HG03135 (cell line): ENCODE data around the gene DPAGT1.
"Not testable (repeated sequence)": the region's sequence is repeated elsewhere in the genome, so short reads cannot be mapped to it uniquely, and the experiment has no call there.

Experiments used
- ATAC-seq: cut with Tn5 transposase; IDR thresholded peaks from one replicate; pipeline ENCODE4 v1.9.1; 2021; ENCODE audit warnings: mild to moderate bottlenecking, moderate library complexity; ENCODE audit not compliant: unreplicated experiment

The DPAGT1 gene

DNA sequence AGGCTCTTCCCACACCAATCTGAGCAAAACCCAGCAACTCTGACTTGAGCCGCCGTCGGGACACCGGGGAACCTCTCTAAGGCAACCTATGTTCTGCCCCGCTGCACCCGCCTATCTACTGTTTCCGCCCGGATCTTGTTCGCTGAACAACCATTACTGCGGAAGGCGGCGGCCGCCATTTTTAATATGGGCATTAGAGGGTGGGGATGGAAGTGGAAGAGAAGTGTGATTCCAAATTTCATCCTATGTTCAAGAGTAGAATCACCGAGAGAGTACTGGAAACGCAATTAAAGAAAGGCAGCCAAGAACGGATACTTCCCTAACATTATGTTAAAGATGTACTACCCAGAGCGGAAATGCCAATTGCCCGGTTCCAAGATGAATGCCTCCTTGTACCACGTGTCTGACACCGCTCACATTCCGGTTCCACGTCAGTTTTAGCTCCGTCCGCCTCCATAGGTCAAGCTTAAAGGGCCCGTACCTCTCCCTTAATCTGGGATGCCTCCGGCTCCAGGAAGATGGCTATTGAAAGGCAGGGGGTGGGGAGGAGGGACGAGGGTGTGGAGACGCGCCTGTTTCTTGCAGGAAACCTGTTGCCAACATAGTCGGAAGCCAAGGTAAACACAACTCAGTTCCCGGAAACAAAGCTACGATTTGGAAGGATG is at the start of gene DPAGT1:
Gene DPAGT1 (minus strand): TSS at position 95 of the 665 bp plus-strand sequence. CDS start 198 bp downstream, outside the sequence.
- peak; percentile 73 for ATAC-seq

DNA sequence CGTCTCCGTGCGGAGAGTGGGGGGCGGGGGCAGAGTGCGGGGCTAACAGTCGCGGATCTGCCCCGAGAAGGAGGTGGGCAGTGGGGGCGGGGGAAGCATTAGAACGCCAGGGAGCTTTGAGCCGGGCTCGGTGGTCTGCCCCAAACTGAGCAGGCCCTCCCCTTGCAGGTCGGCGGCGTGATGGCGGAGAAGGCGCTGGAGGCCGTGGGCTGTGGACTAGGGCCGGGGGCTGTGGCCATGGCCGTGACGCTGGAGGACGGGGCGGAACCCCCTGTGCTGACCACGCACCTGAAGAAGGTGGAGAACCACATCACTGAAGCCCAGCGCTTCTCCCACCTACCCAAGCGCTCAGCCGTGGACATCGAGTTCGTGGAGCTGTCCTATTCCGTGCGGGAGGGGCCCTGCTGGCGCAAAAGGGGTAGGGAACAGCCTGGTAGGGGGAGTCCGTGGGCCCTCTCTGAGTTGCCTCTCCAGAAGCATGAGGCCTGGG is 48.2 kb upstream of the DPAGT1 start:
- ATAC-seq: no peak

GRCh38 chr11:119149018-119149785 is 47.5 kb upstream of the DPAGT1 start, which contains the start of gene ABCG4:
Gene ABCG4, plus strand, starts transcription at chr11:119149052. Its CDS starts 914 bp downstream, at chr11:119149966.
- ATAC-seq: no peak

GRCh38 chr11:119148720-119149017 is 47.0 kb upstream of the DPAGT1 start:
- no peak for ATAC-seq

DNA sequence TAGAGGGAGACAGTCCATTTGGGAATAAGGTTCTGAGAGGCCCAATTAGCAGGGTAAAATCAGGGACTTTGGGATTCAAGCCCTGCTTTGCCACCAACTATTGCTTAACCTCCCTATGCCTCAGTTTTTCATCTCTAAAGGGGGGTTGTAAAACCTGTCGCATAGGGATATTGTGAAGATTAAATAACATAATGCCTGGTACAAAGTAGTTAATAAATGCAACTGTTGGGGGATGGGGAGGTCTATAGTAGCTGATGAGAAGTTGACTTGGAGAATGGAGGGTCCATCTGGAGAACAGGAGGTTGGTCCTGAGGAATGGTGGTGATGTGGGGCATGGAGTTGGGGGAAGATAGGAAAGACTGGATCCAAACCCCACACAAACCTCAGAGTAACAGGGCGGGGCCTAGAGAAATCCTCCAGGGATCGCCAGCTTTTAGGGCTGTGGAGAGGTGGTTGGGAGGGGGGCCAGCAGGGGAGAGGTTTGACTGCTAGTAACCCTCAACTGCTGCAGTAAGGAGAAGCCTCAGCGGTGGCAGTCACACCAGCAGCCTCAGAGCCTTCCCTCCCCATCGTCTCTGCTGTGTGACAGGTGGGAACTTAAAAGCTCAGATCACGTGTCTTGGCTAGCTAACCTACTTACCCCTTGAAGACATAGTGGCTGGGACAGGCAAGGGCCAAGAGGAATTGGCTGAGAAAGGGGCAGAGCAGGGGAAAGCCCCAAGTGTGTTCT is 46.1 kb upstream of the DPAGT1 start:
- ATAC-seq: no peak

DNA sequence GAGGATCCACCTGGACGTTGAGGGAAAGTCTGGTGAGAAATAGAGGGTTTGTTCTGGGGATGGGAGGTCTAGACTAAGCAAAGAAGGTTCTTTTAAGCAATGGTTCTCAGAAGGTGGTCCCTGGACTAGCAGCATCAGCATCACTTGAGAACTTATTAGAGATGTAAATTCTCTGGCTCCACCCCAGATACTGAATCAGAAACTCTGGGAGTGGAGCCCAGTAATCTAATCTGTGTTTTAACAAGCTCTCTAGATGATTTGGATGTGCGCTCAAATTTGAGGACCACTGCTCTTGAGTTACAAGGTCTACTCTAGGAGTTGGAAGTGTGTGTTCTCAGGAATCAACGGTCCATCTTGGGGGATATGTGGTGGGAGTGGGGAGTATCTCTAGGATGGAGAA is 43.9 kb upstream of the DPAGT1 start:
- no peak for ATAC-seq

DNA sequence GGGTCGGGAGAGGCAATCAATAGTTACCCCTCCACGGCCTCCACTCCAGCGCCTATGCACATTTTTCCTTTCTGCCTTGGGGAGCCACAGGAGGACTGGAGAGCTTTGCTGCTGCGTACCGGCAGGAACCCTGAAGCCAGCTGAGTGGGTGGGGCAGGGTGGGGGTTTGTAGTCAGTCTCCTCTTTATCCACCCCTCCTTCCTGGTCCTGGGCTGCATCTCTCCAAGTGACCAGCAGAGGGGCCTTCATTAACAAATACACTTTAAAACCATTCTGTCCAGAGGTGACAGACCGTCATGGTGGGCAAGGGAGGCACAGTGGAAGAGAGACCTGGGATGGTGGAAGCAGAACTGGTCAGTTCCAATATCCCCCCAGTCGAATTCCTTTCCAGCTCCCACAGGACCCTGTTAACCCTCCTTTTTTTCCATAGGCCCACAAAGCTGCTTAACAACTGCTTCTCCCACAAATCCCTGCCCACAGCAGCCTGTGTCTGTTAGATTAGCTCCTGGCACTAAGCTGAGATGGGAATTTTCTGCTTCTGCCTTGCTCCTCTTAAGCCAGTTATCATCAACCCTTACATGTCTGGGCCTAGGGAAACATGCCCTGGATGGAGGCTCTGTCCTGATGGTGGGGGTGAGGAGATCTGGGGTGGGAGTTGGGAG is 43.3 kb upstream of the DPAGT1 start:
- no peak for ATAC-seq

GRCh38 chr11:119139276-119139675 is 37.6 kb upstream of the DPAGT1 start:
- not testable (repeated sequence) for ATAC-seq

DNA sequence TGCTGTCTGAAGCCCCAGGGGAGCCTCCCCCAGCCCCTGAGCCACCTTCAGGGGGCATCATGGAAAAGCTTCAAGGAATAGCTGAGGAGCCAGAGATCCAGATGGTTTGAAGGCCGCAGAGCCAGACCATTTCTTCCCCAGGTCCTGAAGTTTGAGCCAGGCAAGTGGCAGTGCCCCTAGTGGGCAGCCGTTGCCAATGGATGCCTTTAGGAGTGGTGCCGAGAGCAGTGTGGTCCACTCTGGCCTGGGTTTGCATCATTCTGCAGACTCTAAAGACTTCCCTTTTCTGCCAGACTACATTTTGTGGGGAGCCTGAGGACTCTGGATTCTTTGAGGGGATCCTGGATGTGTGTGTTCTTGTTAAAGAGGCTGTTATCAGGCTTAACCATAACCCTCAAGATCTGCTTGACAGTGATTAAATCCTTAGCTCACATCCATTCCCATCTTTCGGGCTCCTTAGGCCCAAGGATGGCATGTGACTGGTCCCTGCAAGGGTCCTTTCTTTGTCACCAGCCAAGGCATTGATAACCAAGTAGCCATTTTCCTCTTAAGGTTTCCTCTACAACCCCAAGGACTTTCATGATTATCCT is 32.8 kb upstream of the DPAGT1 start:
- no peak for ATAC-seq

GRCh38 chr11:119130662-119131061 is 29.0 kb upstream of the DPAGT1 start:
- ATAC-seq: no peak

GRCh38 chr11:119126675-119127268 is 25.1 kb upstream of the DPAGT1 start:
- no peak for ATAC-seq

- ATAC-seq: no peak
Observed at GRCh38 chr11:119125821-119126220, 24.2 kb upstream of the DPAGT1 start.

- ATAC-seq: peak; percentile 24
Observed at GRCh38 chr11:119121811-119122124, 20.1 kb upstream of the DPAGT1 start.

DNA sequence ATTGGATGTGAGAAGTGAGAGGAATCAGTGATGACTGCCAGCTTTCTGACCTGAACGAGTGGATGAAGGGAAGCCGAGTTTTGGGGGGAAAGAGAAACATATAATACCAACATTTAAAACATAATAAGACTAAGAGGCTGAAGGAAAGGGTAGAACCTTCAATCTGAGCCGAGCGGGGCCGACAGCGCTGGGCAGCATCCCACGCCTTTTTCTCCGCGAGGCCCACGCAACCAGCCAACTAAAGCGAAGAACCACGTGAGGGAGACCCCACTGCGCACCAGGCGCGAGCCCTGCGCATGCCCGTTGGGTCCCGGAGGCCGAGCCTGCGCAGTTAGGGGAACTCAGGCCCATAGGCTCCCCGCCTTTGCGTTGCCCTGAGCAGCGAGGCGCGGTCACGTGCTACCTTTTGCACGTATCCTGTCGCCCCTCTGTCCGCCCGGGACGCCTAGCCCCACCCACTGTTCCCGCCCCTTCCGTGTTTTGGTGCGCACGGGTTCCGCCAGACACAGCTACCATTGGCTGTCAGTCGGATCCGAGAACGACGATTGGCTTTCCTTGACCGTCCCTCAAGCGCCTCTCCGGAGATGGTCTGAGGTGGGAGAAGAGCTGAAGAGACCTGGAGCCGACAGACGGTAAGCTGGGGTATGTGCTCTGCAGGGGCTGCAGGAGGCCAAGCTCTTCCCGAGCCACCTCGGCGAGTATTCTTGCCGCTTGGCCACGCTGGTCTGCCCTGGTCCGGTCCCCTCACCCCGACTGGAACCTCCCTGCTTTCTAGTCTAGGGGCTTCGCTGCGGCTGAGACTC is 19.6 kb upstream of the DPAGT1 start, which contains the start of gene HINFP:
Gene HINFP (plus strand): TSS at position 573 of the 803 bp plus-strand sequence. CDS start 5,365 bp downstream, outside the sequence.
- peak; percentile 95 for ATAC-seq

- no peak for ATAC-seq
Observed at GRCh38 chr11:119120639-119121007, 19.0 kb upstream of the DPAGT1 start.

GRCh38 chr11:119118946-119119345 is 17.3 kb upstream of the DPAGT1 start:
- no peak for ATAC-seq

DNA sequence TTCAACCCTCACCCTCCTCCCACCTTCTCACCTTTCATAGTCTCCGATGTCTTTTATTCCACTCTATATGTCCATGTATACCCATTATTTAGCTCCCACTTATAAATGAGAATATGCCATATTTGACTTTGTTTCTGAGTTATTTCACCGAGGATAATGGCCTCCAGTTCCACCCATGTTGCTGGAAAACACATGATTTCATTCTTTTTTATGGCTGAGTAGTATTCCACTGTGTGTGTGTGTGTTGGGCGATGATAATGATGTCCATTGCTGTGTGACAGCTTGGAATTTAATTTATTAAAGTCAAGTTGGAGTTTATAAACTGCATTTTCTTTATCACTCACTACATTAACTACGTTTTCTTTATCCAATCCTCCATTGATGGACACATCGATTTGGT is 16.6 kb upstream of the DPAGT1 start:
- no peak for ATAC-seq

- no peak for ATAC-seq
Observed at GRCh38 chr11:119117004-119117706, 15.5 kb upstream of the DPAGT1 start.

- ATAC-seq: no peak
Observed at GRCh38 chr11:119116601-119117000, 14.9 kb upstream of the DPAGT1 start.
